A673 (cell line): ENCODE data around the gene PPP1R7. TPM values are rescaled to one million over a fixed set of nuclear protein-coding genes. Genes with fewer than 3 reads are reported as not detected.

ENCODE experiments used
- BruUV-seq: library from RNA; stranded (reverse); fragments of 400-500 nt; replicated peaks from 2 replicates; lab custom pipeline; 2021; lab: Mats Ljungman, UMichigan
- CTCF ChIA-PET: fragments of 300-600 bp; sonication (Branson Sonifier 250); formaldehyde crosslinking; loops from one replicate; lab custom pipeline; 2022; ENCODE audit warnings: antibody characterized with exemption; lab: Charles Lee
- POLR2A ChIA-PET: fragments of 300-600 bp; sonication (Branson Sonifier 250); formaldehyde crosslinking; loops from one replicate; lab custom pipeline; 2022; ENCODE audit warnings: antibody characterized with exemption; ENCODE audit not compliant: low non-redundant PET; lab: Charles Lee
- DNase-seq: peaks from one replicate; pipeline ENCODE4 v3.0.0-alpha.2; 2015; ENCODE audit warnings: low spot score
- H3K27ac ChIP-seq: fragments of 200-600 bp; sonication (generic); 2 replicates; pipeline ENCODE4 v1.5.1; 2016; ENCODE audit warnings: mixed run types, low read depth, mild to moderate bottlenecking, mixed read lengths, antibody characterized with exemption, low read length; ENCODE audit not compliant: poor library complexity, severe bottlenecking
- H3K27me3 ChIP-seq: fragments of 200-600 bp; sonication (generic); replicated peaks from 2 replicates; pipeline ENCODE4 v1.6.1; 2017; ENCODE audit warnings: mixed run types, low read depth, mild to moderate bottlenecking, mixed read lengths, antibody characterized with exemption, low read length; ENCODE audit not compliant: insufficient read depth, poor library complexity
- H3K36me3 ChIP-seq: fragments of 200-600 bp; sonication (generic); 2 replicates; pipeline ENCODE4 v1.6.1; 2016; ENCODE audit warnings: mixed run types, mild to moderate bottlenecking, mixed read lengths, antibody characterized with exemption, low read length; ENCODE audit not compliant: insufficient read depth, poor library complexity, severe bottlenecking
- H3K4me1 ChIP-seq: fragments of 200-600 bp; sonication (generic); 2 replicates; pipeline ENCODE4 v1.6.1; 2017; ENCODE audit warnings: mixed run types, mild to moderate bottlenecking, mixed read lengths, antibody characterized with exemption, low read length; ENCODE audit not compliant: insufficient read depth, poor library complexity, severe bottlenecking
- H3K4me3 ChIP-seq: fragments of 200-600 bp; sonication (generic); 2 replicates; pipeline ENCODE4 v1.5.1; 2016; ENCODE audit warnings: low read depth, mixed run types, mild to moderate bottlenecking, mixed read lengths, low read length; ENCODE audit not compliant: poor library complexity, severe bottlenecking
- H3K9me3 ChIP-seq: fragments of 200-600 bp; sonication (generic); 2 replicates; pipeline ENCODE4 v1.6.1; 2016; ENCODE audit warnings: mixed run types, low read depth, mild to moderate bottlenecking, mixed read lengths, antibody characterized with exemption, low read length; ENCODE audit not compliant: poor library complexity, severe bottlenecking
- EZH2 ChIP-seq: fragments of 200-600 bp; sonication (generic); IDR thresholded peaks from 2 replicates; pipeline ENCODE4 v1.6.1; 2017; ENCODE audit warnings: borderline replicate concordance, low read depth, mild to moderate bottlenecking, mixed read lengths, antibody characterized with exemption, low read length; ENCODE audit not compliant: poor library complexity, severe bottlenecking
- intact Hi-C: fragments of 100-400 bp; cut with micrococcal nuclease; formaldehyde crosslinking; loops from one replicate; pipeline ENCODE4 v1.10.0; 2022; ENCODE audit not compliant: unreplicated experiment
- total RNA-seq: library from RNA; stranded (reverse); gene quantifications from 2 replicates; pipeline ENCODE4 v1.2.3, GENCODE V29; 2021
- TF ChIP-seq, protein P1 (sequence below): fragments of 300-800, 200-600 bp; sonication (generic); conservative IDR thresholded peaks from 2 replicates; pipeline ENCODE4 v1.5.1; 2017; ENCODE audit warnings: low read depth, mild to moderate bottlenecking, antibody characterized with exemption, low read length, moderate library complexity, mixed read lengths

Gene PPP1R7
- total RNA-seq, 1 experiment from 2014 or later: 70.7 TPM

DNA sequence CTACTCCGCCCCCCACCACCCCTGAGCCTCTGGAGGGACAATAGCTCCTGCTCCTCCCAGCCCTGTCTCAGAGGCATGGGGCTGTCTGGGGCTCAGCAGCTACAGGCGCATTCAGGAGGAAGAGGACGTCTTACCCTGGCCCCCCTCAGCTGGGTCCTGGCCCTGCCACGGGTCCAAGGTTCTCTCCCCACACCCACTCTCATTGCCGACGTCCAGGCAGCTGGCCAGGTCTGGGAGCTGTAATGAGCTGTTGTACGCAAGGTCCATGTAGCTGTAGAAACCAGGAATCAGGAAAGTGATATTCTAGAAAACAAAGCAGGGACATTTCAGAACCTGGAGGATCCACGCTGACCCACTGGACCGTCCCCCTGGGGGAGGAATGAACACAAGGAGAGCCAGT lies 14.5 kb upstream of the PPP1R7 start:
- Histone ChIP-seq H3K36me3 (peaks cover 29% of the 10 kb centered on the region), H3K27me3 (no peaks in the 10 kb centered on the region), H3K9me3 (no peaks in the 10 kb centered on the region), H3K27ac (no peak overlapping the region), H3K4me3 (no peak overlapping the region), H3K4me1 (no peaks in the 10 kb centered on the region)
- TF ChIP-seq, protein P1, sequence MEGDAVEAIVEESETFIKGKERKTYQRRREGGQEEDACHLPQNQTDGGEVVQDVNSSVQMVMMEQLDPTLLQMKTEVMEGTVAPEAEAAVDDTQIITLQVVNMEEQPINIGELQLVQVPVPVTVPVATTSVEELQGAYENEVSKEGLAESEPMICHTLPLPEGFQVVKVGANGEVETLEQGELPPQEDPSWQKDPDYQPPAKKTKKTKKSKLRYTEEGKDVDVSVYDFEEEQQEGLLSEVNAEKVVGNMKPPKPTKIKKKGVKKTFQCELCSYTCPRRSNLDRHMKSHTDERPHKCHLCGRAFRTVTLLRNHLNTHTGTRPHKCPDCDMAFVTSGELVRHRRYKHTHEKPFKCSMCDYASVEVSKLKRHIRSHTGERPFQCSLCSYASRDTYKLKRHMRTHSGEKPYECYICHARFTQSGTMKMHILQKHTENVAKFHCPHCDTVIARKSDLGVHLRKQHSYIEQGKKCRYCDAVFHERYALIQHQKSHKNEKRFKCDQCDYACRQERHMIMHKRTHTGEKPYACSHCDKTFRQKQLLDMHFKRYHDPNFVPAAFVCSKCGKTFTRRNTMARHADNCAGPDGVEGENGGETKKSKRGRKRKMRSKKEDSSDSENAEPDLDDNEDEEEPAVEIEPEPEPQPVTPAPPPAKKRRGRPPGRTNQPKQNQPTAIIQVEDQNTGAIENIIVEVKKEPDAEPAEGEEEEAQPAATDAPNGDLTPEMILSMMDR: no peak
- no peak for TF ChIP-seq EZH2
- ChIA-PET CTCF (no interaction called here), POLR2A (no interaction called here)
- no peak for DNase-seq
- intact Hi-C loops: no loop called here
- BruUV-seq: no TSS peak

DNA sequence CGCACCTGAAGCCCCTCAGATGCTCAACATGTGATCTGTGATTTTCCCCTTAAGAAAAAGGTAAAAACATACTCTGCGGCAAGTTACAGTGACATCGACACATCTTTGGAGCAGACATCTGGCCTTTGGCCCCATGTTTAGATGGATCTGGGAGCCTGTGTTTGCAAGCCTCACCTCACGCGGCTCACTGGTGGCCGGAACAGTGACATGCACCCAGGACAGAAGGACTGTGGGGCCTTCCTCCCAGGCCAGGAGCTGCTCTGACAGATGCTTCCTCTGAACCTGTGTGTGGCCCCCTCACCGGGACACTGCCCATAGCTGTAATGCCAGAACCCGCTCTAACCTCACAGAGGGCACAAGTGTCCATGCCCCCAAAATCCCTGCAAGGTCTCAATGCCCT lies 14.1 kb upstream of the PPP1R7 start:
- DNase-seq: no peak
- ChIA-PET POLR2A (no interaction called here), CTCF (no interaction called here)
- TF ChIP-seq, protein P1: no peak
- TF ChIP-seq EZH2: no peak
- intact Hi-C loops: no loop called here
- Histone ChIP-seq H3K27ac (no peak overlapping the region), H3K9me3 (no peaks in the 10 kb centered on the region), H3K4me3 (no peak overlapping the region), H3K4me1 (no peaks in the 10 kb centered on the region), H3K27me3 (no peaks in the 10 kb centered on the region), H3K36me3 (peaks cover 30% of the 10 kb centered on the region)
- BruUV-seq: no TSS peak

DNA sequence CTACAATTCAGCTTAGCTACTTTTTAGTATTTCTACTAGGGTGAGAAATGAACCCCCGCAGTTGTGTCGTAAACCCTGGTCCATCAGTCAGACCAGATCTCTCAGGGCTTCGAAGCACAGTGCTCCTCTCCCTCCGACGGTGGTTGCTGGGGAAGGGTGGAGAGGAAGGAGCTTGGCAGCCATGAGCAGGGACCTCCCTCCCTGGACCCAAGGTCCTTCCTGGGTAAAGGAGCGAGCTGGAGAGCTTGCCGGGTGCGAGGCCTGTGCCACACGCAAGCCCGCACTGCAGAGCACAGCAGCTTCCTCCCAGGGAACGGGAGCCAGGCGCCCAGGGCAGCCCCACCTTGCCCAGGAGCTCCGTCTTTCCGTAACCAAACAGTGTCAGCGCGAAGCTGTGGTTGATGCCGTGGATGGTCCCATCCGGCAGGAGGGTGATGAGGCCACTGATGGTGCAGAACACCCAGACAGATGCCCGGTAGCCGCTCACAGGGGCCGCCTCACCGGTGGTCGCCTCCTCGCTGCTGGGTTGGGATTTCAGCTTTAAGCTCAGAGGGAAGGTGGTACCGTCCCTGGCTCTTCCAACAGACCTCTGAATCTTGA lies 13.5 kb upstream of the PPP1R7 start:
- ChIA-PET POLR2A (no interaction called here), CTCF (no interaction called here)
- no peaks in the 10 kb centered on the region for H3K27me3 ChIP-seq
- H3K9me3 ChIP-seq: no peaks in the 10 kb centered on the region
- no TSS peak for BruUV-seq
- H3K4me1 ChIP-seq: no peaks in the 10 kb centered on the region
- H3K4me3 ChIP-seq: no peak overlapping the region
- H3K27ac ChIP-seq: no peak overlapping the region
- DNase-seq: no peak
- peaks cover 30% of the 10 kb centered on the region for H3K36me3 ChIP-seq
- intact Hi-C loops: no loop called here
- TF ChIP-seq, protein P1: no peak
- TF ChIP-seq EZH2: no peak
